ENCODE measurements around the gene TRDMT1.

The TRDMT1 gene

DNA sequence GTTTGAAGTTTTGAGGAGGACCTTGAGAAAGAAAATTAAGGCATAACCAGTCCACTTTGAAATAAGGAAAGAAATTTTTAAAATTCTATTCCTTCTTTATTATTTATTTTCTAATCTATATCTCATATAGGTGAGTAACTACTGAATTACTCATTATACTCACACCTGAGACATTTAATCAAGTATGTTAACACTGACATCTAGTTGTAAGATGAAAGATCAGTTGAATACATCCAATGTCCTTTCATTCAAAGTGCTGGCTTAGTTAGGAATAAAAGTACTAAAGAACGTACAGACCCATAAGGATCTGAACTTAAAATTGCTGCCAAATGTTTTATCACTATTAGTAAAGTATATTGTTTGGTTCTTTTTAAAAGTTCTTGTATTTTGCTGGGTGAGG, 23.5 kb downstream of the TRDMT1 start:
- TF ChIP-seq, protein P1, sequence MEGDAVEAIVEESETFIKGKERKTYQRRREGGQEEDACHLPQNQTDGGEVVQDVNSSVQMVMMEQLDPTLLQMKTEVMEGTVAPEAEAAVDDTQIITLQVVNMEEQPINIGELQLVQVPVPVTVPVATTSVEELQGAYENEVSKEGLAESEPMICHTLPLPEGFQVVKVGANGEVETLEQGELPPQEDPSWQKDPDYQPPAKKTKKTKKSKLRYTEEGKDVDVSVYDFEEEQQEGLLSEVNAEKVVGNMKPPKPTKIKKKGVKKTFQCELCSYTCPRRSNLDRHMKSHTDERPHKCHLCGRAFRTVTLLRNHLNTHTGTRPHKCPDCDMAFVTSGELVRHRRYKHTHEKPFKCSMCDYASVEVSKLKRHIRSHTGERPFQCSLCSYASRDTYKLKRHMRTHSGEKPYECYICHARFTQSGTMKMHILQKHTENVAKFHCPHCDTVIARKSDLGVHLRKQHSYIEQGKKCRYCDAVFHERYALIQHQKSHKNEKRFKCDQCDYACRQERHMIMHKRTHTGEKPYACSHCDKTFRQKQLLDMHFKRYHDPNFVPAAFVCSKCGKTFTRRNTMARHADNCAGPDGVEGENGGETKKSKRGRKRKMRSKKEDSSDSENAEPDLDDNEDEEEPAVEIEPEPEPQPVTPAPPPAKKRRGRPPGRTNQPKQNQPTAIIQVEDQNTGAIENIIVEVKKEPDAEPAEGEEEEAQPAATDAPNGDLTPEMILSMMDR (IDR thresholded peaks at IDR 0.05; ENCODE audit: borderline replicate concordance, insufficient read depth, low read depth, low read length) = no peak

GRCh38 chr10:17177014-17177413, 24.5 kb downstream of the TRDMT1 start:
- TF ChIP-seq, protein P1 (IDR thresholded peaks at IDR 0.05; ENCODE audit: borderline replicate concordance, insufficient read depth, low read depth, low read length) = no peak
- H3K4me3 ChIP-seq (ENCODE audit: low read depth, low read length) = no peak overlapping the region

More for the DNA sequence above, 23.5 kb downstream of the TRDMT1 start:
- H3K4me3 ChIP-seq (ENCODE audit: low read depth, low read length) = no peak overlapping the region

- H3K4me3 ChIP-seq (ENCODE audit: low read depth, low read length) = no peak overlapping the region
- TF ChIP-seq, protein P1 (IDR thresholded peaks at IDR 0.05; ENCODE audit: borderline replicate concordance, insufficient read depth, low read depth, low read length) = no peak
Measured at GRCh38 chr10:17176091-17176490, 25.4 kb downstream of the TRDMT1 start.

DNA sequence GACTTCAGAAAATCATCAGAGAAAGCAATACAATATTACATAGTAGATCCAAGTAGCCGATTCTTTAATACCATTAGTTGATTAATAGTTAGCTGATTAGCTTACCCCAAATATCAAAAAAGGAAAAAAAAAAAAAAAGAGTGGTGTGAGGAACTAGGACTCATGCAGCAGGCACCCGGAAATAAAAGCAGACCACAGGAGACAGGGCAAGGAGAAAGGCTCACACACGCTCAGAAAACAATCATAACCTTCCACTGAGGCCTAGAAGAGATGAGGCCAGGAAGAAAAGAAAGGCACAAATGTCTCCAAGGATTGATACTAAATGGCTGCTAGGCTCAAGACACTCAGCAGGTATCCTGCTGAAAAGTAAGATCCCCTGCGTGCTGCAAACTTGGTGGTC, 25.9 kb downstream of the TRDMT1 start:
- TF ChIP-seq, protein P1 (IDR thresholded peaks at IDR 0.05; ENCODE audit: borderline replicate concordance, insufficient read depth, low read depth, low read length) = no peak
- no peak overlapping the region for H3K4me3 ChIP-seq (ENCODE audit: low read depth, low read length)

DNA sequence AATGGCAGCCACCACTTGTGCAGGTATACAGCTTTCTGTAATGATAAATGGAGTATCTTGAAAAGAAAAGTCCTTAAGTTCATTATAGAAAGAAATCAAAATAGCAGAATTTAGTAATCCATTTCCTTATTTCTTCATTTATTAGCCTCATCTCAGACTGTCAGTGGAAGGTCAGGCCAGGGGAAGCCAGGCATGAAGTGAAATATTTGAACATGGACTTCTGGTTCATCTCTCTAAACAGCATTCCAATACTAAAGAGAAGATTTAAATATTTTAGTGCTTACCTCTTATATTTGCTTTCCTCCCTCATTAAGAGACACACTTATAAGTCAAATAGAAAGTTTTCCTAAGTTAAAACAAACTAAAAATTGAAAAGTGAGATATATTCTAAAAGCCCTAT, 26.8 kb downstream of the TRDMT1 start:
- no peak overlapping the region for H3K4me3 ChIP-seq (ENCODE audit: low read depth, low read length)
- TF ChIP-seq, protein P1 (IDR thresholded peaks at IDR 0.05; ENCODE audit: borderline replicate concordance, insufficient read depth, low read depth, low read length) = no peak

DNA sequence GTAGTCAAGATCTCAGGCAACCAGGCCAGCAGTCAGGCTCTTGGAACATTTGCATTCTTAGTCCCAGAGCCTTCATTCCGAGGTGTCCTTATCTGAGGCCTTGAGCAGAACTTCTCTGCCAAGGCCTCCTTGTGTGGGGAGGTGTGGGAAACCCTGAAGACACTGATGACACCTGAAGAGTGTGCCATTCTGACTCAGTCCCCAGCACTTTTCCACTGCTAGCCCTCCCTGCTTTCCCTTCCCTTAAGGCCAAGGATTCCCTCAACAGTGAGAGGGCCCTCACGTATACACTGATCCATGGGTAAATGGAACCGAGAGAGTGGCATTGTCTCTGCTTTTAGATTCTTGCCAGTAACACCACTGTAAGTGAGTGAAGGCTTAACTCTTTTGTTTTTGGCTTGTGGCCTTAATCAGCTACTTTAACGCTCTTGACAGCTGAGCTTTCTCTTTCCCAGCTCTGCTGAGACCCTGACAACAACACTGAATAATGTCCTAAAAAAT, 30.3 kb downstream of the TRDMT1 start:
- TF ChIP-seq, protein P1 (IDR thresholded peaks at IDR 0.05; ENCODE audit: borderline replicate concordance, insufficient read depth, low read depth, low read length) = no peak
- H3K4me3 ChIP-seq (ENCODE audit: low read depth, low read length) = no peak overlapping the region

DNA sequence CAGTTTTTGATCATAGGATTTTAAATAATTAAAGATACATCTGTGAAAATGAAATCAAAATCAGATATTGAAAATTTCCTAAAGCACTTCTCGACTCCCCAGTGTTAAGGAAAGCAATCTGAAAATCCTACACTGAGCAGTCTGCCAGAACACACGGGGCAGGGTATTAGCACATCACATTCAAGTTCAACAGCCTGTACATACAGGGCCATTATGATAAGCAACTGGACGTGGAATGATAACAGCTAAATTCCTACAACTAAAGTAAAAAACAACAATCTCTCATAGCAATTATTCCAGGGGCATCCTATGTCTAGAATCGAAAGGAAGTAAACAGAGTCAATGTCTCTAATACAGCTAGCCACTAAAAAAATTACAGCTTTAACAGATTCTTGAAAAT, 31.7 kb downstream of the TRDMT1 start:
- H3K4me3 ChIP-seq (ENCODE audit: low read depth, low read length) = no peak overlapping the region
- TF ChIP-seq, protein P1 (IDR thresholded peaks at IDR 0.05; ENCODE audit: borderline replicate concordance, insufficient read depth, low read depth, low read length) = no peak

Measured in GM12875 (cell line).